BLaER1 treated with 17β-estradiol and CSF1 and Interleukin-3, amounts not matched to agents 10 nM and 100 nM (cell line): Measurements from ENCODE around the gene DGUOK.
A peak's percentile ranks its signal among the peaks of the same experiment; 100 is the strongest.

Experiments used
- H3K27ac ChIP-seq, 11 experiments: shearing (Covaris generic); formaldehyde crosslinking; 2 replicates each; pipeline ENCODE4 v1.8.1; 2022
- H3K27me3 ChIP-seq, 11 experiments: shearing (Covaris generic); formaldehyde crosslinking; 2 replicates each; pipeline ENCODE4 v1.8.1; 2022
- H3K36me3 ChIP-seq, 11 experiments: shearing (Covaris generic); formaldehyde crosslinking; 2 replicates each; pipeline ENCODE4 v1.8.1; 2022
- H3K4me1 ChIP-seq, 10 experiments: shearing (Covaris generic); formaldehyde crosslinking; 2 replicates each; pipeline ENCODE4 v1.8.1; 2022
- H3K4me2 ChIP-seq, 11 experiments: shearing (Covaris generic); formaldehyde crosslinking; 2 replicates each; pipeline ENCODE4 v1.8.1; 2022
- H3K4me3 ChIP-seq, 10 experiments: shearing (Covaris generic); formaldehyde crosslinking; 2 replicates each; pipeline ENCODE4 v1.8.1; 2022
- H3K9ac ChIP-seq, 11 experiments: shearing (Covaris generic); formaldehyde crosslinking; 2 replicates each; pipeline ENCODE4 v1.8.1; 2022
- H3K9me3 ChIP-seq, 11 experiments: shearing (Covaris generic); formaldehyde crosslinking; replicated peaks in 1 of 11; 2 replicates each; pipeline ENCODE4 v1.8.1; 2022
- H4K20me1 ChIP-seq, 11 experiments: shearing (Covaris generic); formaldehyde crosslinking; 2 replicates each; pipeline ENCODE4 v1.8.1; 2022
- Cebpa-rat ChIP-seq, 11 experiments: shearing (Covaris generic); IDR thresholded peaks; 2 replicates each; pipeline ENCODE4 v1.8.1; 2022

The DGUOK gene

GRCh38 chr2:73961823-73962615 lies 35.3 kb downstream of the DGUOK start:
- H3K4me2 ChIP-seq = no peak overlapping the region
- 0 out of 22 replicates have a peak, but pooled peaks cover 0 to 4% (median 0%) of the 10 kb centered on the region in 11 experiments for H4K20me1 ChIP-seq
- H3K9me3 ChIP-seq = peaks cover 9 to 32% (median 24%) of the 10 kb centered on the region in 11 experiments; a peak in 21 of 22 replicates
- H3K4me3 ChIP-seq = no peak overlapping the region
- no peaks in the 10 kb centered on the region for H3K27me3 ChIP-seq
- no peak for TF ChIP-seq Cebpa-rat (IDR thresholded peaks at IDR 0.05)
- H3K9ac ChIP-seq = no peak overlapping the region
- H3K27ac ChIP-seq = no peak overlapping the region
- peaks cover 56 to 63% (median 60%) of the 10 kb centered on the region in 11 experiments for H3K36me3 ChIP-seq
- peaks cover 2 to 27% (median 5%) of the 10 kb centered on the region in 10 experiments; a peak in 16 of 20 replicates for H3K4me1 ChIP-seq

GRCh38 chr2:73962798-73963197 lies 36.1 kb downstream of the DGUOK start:
- Histone ChIP-seq H3K4me3 (no peak overlapping the region), H3K27ac (no peak overlapping the region), H3K4me2 (no peak overlapping the region), H3K36me3 (peaks cover 48 to 55% (median 52%) of the 10 kb centered on the region in 11 experiments), H3K27me3 (no peaks in the 10 kb centered on the region), H4K20me1 (no peaks in the 10 kb centered on the region), H3K9me3 (peaks cover 9 to 32% (median 24%) of the 10 kb centered on the region in 11 experiments; a peak in 21 of 22 replicates), H3K4me1 (peaks cover 10 to 33% (median 13%) of the 10 kb centered on the region in 10 experiments), H3K9ac (no peak overlapping the region)
- TF ChIP-seq Cebpa-rat (IDR thresholded peaks at IDR 0.05) = no peak

- peaks cover 41 to 48% (median 45%) of the 10 kb centered on the region in 11 experiments for H3K36me3 ChIP-seq
- no peak overlapping the region for H3K27ac ChIP-seq
- peaks cover 9 to 32% (median 24%) of the 10 kb centered on the region in 11 experiments; a peak in 21 of 22 replicates for H3K9me3 ChIP-seq
- peak overlapping the region in 1 of 11 experiments; percentile 26; a peak in 1 of 22 replicates for H3K4me2 ChIP-seq
- no peak overlapping the region for H3K4me3 ChIP-seq
- TF ChIP-seq Cebpa-rat (IDR thresholded peaks at IDR 0.05) = no peak
- no peaks in the 10 kb centered on the region for H4K20me1 ChIP-seq
- no peak overlapping the region for H3K9ac ChIP-seq
- H3K27me3 ChIP-seq = no peaks in the 10 kb centered on the region
- peaks cover 18 to 41% (median 21%) of the 10 kb centered on the region in 10 experiments for H3K4me1 ChIP-seq
Observed at GRCh38 chr2:73963385-73964120, 36.9 kb downstream of the DGUOK start.

GRCh38 chr2:73964223-73964622 lies 37.5 kb downstream of the DGUOK start:
- peaks cover 9 to 32% (median 24%) of the 10 kb centered on the region in 11 experiments; a peak in 21 of 22 replicates for H3K9me3 ChIP-seq
- H3K9ac ChIP-seq = no peak overlapping the region
- H3K4me2 ChIP-seq = peak overlapping the region in 2 of 11 experiments; percentile 2 to 26; a peak in 1 of 22 replicates
- peaks cover 34 to 41% (median 38%) of the 10 kb centered on the region in 11 experiments for H3K36me3 ChIP-seq
- no peaks in the 10 kb centered on the region for H4K20me1 ChIP-seq
- H3K27me3 ChIP-seq = no peaks in the 10 kb centered on the region
- no peak overlapping the region for H3K4me3 ChIP-seq
- peaks cover 24 to 48% (median 27%) of the 10 kb centered on the region in 10 experiments for H3K4me1 ChIP-seq
- no peak overlapping the region for H3K27ac ChIP-seq
- TF ChIP-seq Cebpa-rat (IDR thresholded peaks at IDR 0.05) = no peak

- Histone ChIP-seq H3K9me3 (peaks cover 9 to 32% (median 24%) of the 10 kb centered on the region in 11 experiments; a peak in 21 of 22 replicates), H3K36me3 (peaks cover 26 to 33% (median 30%) of the 10 kb centered on the region in 11 experiments), H4K20me1 (no peaks in the 10 kb centered on the region), H3K4me2 (peak overlapping the region in 2 of 11 experiments; percentile 34 to 49; a peak in 2 of 22 replicates), H3K4me3 (no peak overlapping the region), H3K27me3 (no peaks in the 10 kb centered on the region), H3K9ac (no peak overlapping the region), H3K27ac (no peak overlapping the region), H3K4me1 (peaks cover 33 to 56% (median 36%) of the 10 kb centered on the region in 10 experiments)
- no peak for TF ChIP-seq Cebpa-rat (IDR thresholded peaks at IDR 0.05)
Observed at GRCh38 chr2:73965053-73965452, 38.4 kb downstream of the DGUOK start.

GRCh38 chr2:73968357-73968937 lies 41.8 kb downstream of the DGUOK start:
- H3K9ac ChIP-seq = no peak overlapping the region
- TF ChIP-seq Cebpa-rat (IDR thresholded peaks at IDR 0.05) = no peak
- H4K20me1 ChIP-seq = no peaks in the 10 kb centered on the region; a peak in 1 of 22 replicates
- peak overlapping the region; percentile 87 to 98 (median 90); a peak in 21 of 22 replicates for H3K4me2 ChIP-seq
- H3K27ac ChIP-seq = peak overlapping the region in 2 of 11 experiments; percentile 84 to 89; a peak in 2 of 22 replicates
- no peaks in the 10 kb centered on the region for H3K27me3 ChIP-seq
- H3K36me3 ChIP-seq = peaks cover 0 to 10% (median 0%) of the 10 kb centered on the region in 11 experiments; a peak in 3 of 22 replicates
- peaks cover 66 to 87% (median 70%) of the 10 kb centered on the region in 10 experiments for H3K4me1 ChIP-seq
- H3K4me3 ChIP-seq = no peak overlapping the region
- H3K9me3 ChIP-seq = peaks cover 0 to 1% (median 0%) of the 10 kb centered on the region in 11 experiments; a peak in 1 of 22 replicates

GRCh38 chr2:73969356-73969755 lies 42.7 kb downstream of the DGUOK start:
- Histone ChIP-seq H4K20me1 (no peaks in the 10 kb centered on the region; a peak in 1 of 22 replicates), H3K4me3 (0 out of 20 replicates have a peak overlapping the region, but pooled peaks of 1 of the 10 experiments have one; percentile 56), H3K27ac (peak overlapping the region in 9 of 11 experiments; percentile 68 to 89 (median 84); a peak in 16 of 22 replicates), H3K9me3 (no peaks in the 10 kb centered on the region), H3K36me3 (peaks cover 0 to 10% (median 0%) of the 10 kb centered on the region in 11 experiments; a peak in 3 of 22 replicates), H3K9ac (peak overlapping the region in 9 of 11 experiments; percentile 2 to 77 (median 73); a peak in 12 of 22 replicates), H3K4me2 (peak overlapping the region; percentile 87 to 98 (median 90)), H3K27me3 (no peaks in the 10 kb centered on the region), H3K4me1 (peaks cover 72 to 87% (median 74%) of the 10 kb centered on the region in 10 experiments)
- no peak for TF ChIP-seq Cebpa-rat (IDR thresholded peaks at IDR 0.05)

GRCh38 chr2:73970141-73970803 lies 43.6 kb downstream of the DGUOK start:
- H4K20me1 ChIP-seq = no peaks in the 10 kb centered on the region; a peak in 1 of 22 replicates
- peak overlapping the region in 9 of 10 experiments; percentile 11 to 56 (median 42); a peak in 14 of 20 replicates for H3K4me3 ChIP-seq
- no peaks in the 10 kb centered on the region for H3K9me3 ChIP-seq
- no peaks in the 10 kb centered on the region for H3K27me3 ChIP-seq
- H3K9ac ChIP-seq = peak overlapping the region; percentile 49 to 77 (median 70); a peak in 20 of 22 replicates
- H3K4me1 ChIP-seq = peaks cover 77 to 87% (median 78%) of the 10 kb centered on the region in 10 experiments
- peak overlapping the region; percentile 68 to 89 (median 84) for H3K27ac ChIP-seq
- peak overlapping the region; percentile 87 to 98 (median 90) for H3K4me2 ChIP-seq
- no peak for TF ChIP-seq Cebpa-rat (IDR thresholded peaks at IDR 0.05)
- H3K36me3 ChIP-seq = peaks cover 0 to 10% (median 0%) of the 10 kb centered on the region in 11 experiments; a peak in 2 of 22 replicates
